Measurements from ENCODE around the gene OR1I1.

Gene OR1I1

GRCh38 chr19:15120135-15121026 lies 38.4 kb downstream of the OR1I1 start:
- no peaks in the 10 kb centered on the region for H3K27me3 ChIP-seq (ENCODE audit: insufficient read depth, poor library complexity, severe bottlenecking)
- TF ChIP-seq, protein P1, sequence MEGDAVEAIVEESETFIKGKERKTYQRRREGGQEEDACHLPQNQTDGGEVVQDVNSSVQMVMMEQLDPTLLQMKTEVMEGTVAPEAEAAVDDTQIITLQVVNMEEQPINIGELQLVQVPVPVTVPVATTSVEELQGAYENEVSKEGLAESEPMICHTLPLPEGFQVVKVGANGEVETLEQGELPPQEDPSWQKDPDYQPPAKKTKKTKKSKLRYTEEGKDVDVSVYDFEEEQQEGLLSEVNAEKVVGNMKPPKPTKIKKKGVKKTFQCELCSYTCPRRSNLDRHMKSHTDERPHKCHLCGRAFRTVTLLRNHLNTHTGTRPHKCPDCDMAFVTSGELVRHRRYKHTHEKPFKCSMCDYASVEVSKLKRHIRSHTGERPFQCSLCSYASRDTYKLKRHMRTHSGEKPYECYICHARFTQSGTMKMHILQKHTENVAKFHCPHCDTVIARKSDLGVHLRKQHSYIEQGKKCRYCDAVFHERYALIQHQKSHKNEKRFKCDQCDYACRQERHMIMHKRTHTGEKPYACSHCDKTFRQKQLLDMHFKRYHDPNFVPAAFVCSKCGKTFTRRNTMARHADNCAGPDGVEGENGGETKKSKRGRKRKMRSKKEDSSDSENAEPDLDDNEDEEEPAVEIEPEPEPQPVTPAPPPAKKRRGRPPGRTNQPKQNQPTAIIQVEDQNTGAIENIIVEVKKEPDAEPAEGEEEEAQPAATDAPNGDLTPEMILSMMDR (IDR thresholded peaks at IDR 0.05; ENCODE audit: poor library complexity, severe bottlenecking) = no peak
- H3K9me3 ChIP-seq (ENCODE audit: severe bottlenecking) = no peaks in the 10 kb centered on the region
- H3K4me3 ChIP-seq (ENCODE audit: severe bottlenecking) = no peak overlapping the region
- no peaks in the 10 kb centered on the region for H3K4me1 ChIP-seq (ENCODE audit: insufficient read depth, poor library complexity, severe bottlenecking)
- no peak for ATAC-seq (ENCODE audit: low read depth)
- no peak overlapping the region for H3K27ac ChIP-seq (ENCODE audit: poor library complexity, severe bottlenecking)
- no peak for DNase-seq (ENCODE audit: low spot score)
- peaks cover 75% of the 10 kb centered on the region for H3K36me3 ChIP-seq (ENCODE audit: low read depth)

- ATAC-seq (ENCODE audit: low read depth) (no peak), DNase-seq (ENCODE audit: low spot score) (peak; percentile 12)
- Histone ChIP-seq H3K9me3 (ENCODE audit: severe bottlenecking) (no peaks in the 10 kb centered on the region), H3K36me3 (ENCODE audit: low read depth) (peaks cover 54% of the 10 kb centered on the region), H3K4me1 (ENCODE audit: insufficient read depth, poor library complexity, severe bottlenecking) (peaks cover 4% of the 10 kb centered on the region), H3K27me3 (ENCODE audit: insufficient read depth, poor library complexity, severe bottlenecking) (no peaks in the 10 kb centered on the region), H3K4me3 (ENCODE audit: severe bottlenecking) (no peak overlapping the region), H3K27ac (ENCODE audit: poor library complexity, severe bottlenecking) (no peak overlapping the region)
- TF ChIP-seq, protein P1 (IDR thresholded peaks at IDR 0.05; ENCODE audit: poor library complexity, severe bottlenecking) = no peak
Observed at GRCh38 chr19:15122331-15123030, 40.5 kb downstream of the OR1I1 start.

GRCh38 chr19:15123031-15123890 lies 41.2 kb downstream of the OR1I1 start:
- peaks cover 46% of the 10 kb centered on the region for H3K36me3 ChIP-seq (ENCODE audit: low read depth)
- H3K27me3 ChIP-seq (ENCODE audit: insufficient read depth, poor library complexity, severe bottlenecking) = no peaks in the 10 kb centered on the region
- ATAC-seq (ENCODE audit: low read depth) = no peak
- H3K9me3 ChIP-seq (ENCODE audit: severe bottlenecking) = no peaks in the 10 kb centered on the region
- peaks cover 4% of the 10 kb centered on the region for H3K4me1 ChIP-seq (ENCODE audit: insufficient read depth, poor library complexity, severe bottlenecking)
- no peak overlapping the region for H3K4me3 ChIP-seq (ENCODE audit: severe bottlenecking)
- TF ChIP-seq, protein P1 (IDR thresholded peaks at IDR 0.05; ENCODE audit: poor library complexity, severe bottlenecking) = no peak
- no peak overlapping the region for H3K27ac ChIP-seq (ENCODE audit: poor library complexity, severe bottlenecking)
- peak; percentile 38 for DNase-seq (ENCODE audit: low spot score)

DNA sequence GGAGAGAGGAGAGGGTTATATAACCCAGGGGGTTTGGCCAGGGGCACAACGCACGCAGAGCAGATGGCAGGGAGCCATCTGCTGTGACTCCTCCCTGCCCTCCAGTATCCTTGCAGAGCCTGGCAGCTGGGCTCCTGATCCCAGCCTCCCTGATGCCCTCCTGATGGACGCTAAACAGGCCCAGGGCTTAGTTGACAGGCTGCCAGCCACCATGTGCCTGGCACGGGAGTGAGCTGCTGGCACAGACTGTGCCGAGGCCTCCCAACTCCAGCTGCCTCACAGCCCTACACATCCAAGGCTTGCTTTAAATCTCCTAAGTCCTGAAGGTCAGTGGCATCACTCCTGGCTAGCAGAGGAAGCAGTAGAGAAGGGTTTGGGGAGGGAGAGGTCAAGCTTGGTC lies 41.9 kb downstream of the OR1I1 start:
- peaks cover 39% of the 10 kb centered on the region for H3K36me3 ChIP-seq (ENCODE audit: low read depth)
- H3K27ac ChIP-seq (ENCODE audit: poor library complexity, severe bottlenecking) = peak overlapping the region; percentile 49
- H3K4me1 ChIP-seq (ENCODE audit: insufficient read depth, poor library complexity, severe bottlenecking) = peaks cover 4% of the 10 kb centered on the region
- DNase-seq (ENCODE audit: low spot score) = peak; percentile 28
- H3K4me3 ChIP-seq (ENCODE audit: severe bottlenecking) = no peak overlapping the region
- no peak for ATAC-seq (ENCODE audit: low read depth)
- TF ChIP-seq, protein P1 (IDR thresholded peaks at IDR 0.05; ENCODE audit: poor library complexity, severe bottlenecking) = no peak
- H3K27me3 ChIP-seq (ENCODE audit: insufficient read depth, poor library complexity, severe bottlenecking) = no peaks in the 10 kb centered on the region
- H3K9me3 ChIP-seq (ENCODE audit: severe bottlenecking) = no peaks in the 10 kb centered on the region
